Measurements from ENCODE around the gene ZNF79.

ZNF79 gene

GRCh38 chr9:127470662-127471061 lies 46.5 kb downstream of the ZNF79 start:
- no peak overlapping the region for H3K4me3 ChIP-seq (ENCODE audit: low read length)
- TF ChIP-seq ZNF274 (IDR thresholded peaks at IDR 0.05; ENCODE audit: low read depth, low read length) = no peak

- no peak overlapping the region for H3K4me3 ChIP-seq (ENCODE audit: low read length)
- TF ChIP-seq ZNF274 (IDR thresholded peaks at IDR 0.05; ENCODE audit: low read depth, low read length) = no peak
Observed at GRCh38 chr9:127473501-127473900, 49.3 kb downstream of the ZNF79 start.

- TF ChIP-seq ZNF274 (IDR thresholded peaks at IDR 0.05; ENCODE audit: low read depth, low read length) = no peak
- H3K4me3 ChIP-seq (ENCODE audit: low read length) = no peak overlapping the region
Observed at GRCh38 chr9:127473932-127474331, 49.8 kb downstream of the ZNF79 start.

GRCh38 chr9:127474592-127474991 lies 50.4 kb downstream of the ZNF79 start:
- no peak for TF ChIP-seq ZNF274 (IDR thresholded peaks at IDR 0.05; ENCODE audit: low read depth, low read length)
- H3K4me3 ChIP-seq (ENCODE audit: low read length) = no peak overlapping the region

GRCh38 chr9:127479507-127480081 lies 55.4 kb downstream of the ZNF79 start:
- no peak overlapping the region for H3K4me3 ChIP-seq (ENCODE audit: low read length)
- TF ChIP-seq ZNF274 (IDR thresholded peaks at IDR 0.05; ENCODE audit: low read depth, low read length) = no peak

GRCh38 chr9:127482662-127483061 lies 58.5 kb downstream of the ZNF79 start:
- H3K4me3 ChIP-seq (ENCODE audit: low read length) = no peak overlapping the region
- TF ChIP-seq ZNF274 (IDR thresholded peaks at IDR 0.05; ENCODE audit: low read depth, low read length) = no peak

GRCh38 chr9:127485995-127486394 lies 61.8 kb downstream of the ZNF79 start:
- no peak overlapping the region for H3K4me3 ChIP-seq (ENCODE audit: low read length)
- no peak for TF ChIP-seq ZNF274 (IDR thresholded peaks at IDR 0.05; ENCODE audit: low read depth, low read length)

GRCh38 chr9:127488946-127489345 lies 64.8 kb downstream of the ZNF79 start:
- H3K4me3 ChIP-seq (ENCODE audit: low read length) = no peak overlapping the region
- no peak for TF ChIP-seq ZNF274 (IDR thresholded peaks at IDR 0.05; ENCODE audit: low read depth, low read length)

- no peak for TF ChIP-seq ZNF274 (IDR thresholded peaks at IDR 0.05; ENCODE audit: low read depth, low read length)
- no peak overlapping the region for H3K4me3 ChIP-seq (ENCODE audit: low read length)
Observed at GRCh38 chr9:127489471-127490115, 65.4 kb downstream of the ZNF79 start.

GRCh38 chr9:127490535-127491230 lies 66.5 kb downstream of the ZNF79 start:
- no peak overlapping the region for H3K4me3 ChIP-seq (ENCODE audit: low read length)
- no peak for TF ChIP-seq ZNF274 (IDR thresholded peaks at IDR 0.05; ENCODE audit: low read depth, low read length)

- H3K4me3 ChIP-seq (ENCODE audit: low read length) = no peak overlapping the region
- TF ChIP-seq ZNF274 (IDR thresholded peaks at IDR 0.05; ENCODE audit: low read depth, low read length) = no peak
Observed at GRCh38 chr9:127491516-127491915, 67.3 kb downstream of the ZNF79 start.

GRCh38 chr9:127492616-127493015 lies 68.4 kb downstream of the ZNF79 start:
- no peak overlapping the region for H3K4me3 ChIP-seq (ENCODE audit: low read length)
- TF ChIP-seq ZNF274 (IDR thresholded peaks at IDR 0.05; ENCODE audit: low read depth, low read length) = no peak

- no peak overlapping the region for H3K4me3 ChIP-seq (ENCODE audit: low read length)
- TF ChIP-seq ZNF274 (IDR thresholded peaks at IDR 0.05; ENCODE audit: low read depth, low read length) = no peak
Observed at GRCh38 chr9:127493592-127494303, 69.6 kb downstream of the ZNF79 start.

- no peak for TF ChIP-seq ZNF274 (IDR thresholded peaks at IDR 0.05; ENCODE audit: low read depth, low read length)
- no peak overlapping the region for H3K4me3 ChIP-seq (ENCODE audit: low read length)
Observed at GRCh38 chr9:127494304-127494702, 70.1 kb downstream of the ZNF79 start.

All from GM08714 (cell line).